Stomach (tissue), 9 donors: ENCODE data around the gene P2RX1. TPM values are rescaled to one million over a fixed set of nuclear protein-coding genes. Genes with fewer than 3 reads are reported as not detected.
A peak's percentile ranks its signal among the peaks of the same experiment; 100 is the strongest.

Experiments
- DNase-seq, 2 donors: peaks; one replicate each; pipeline versions ENCODE4 v3.0.0 to v3.0.0-alpha.2; 2013 to 2019
- H3K27ac ChIP-seq, 5 donors: fragments of 200-600 bp in 4 of 5; sonication (generic) in 4 of 5; one replicate each; pipeline ENCODE4 v1.5.1; 2013 to 2019; ENCODE audit warnings: mild to moderate bottlenecking in 1 of 5, moderate library complexity in 1 of 5
- H3K27me3 ChIP-seq, 3 donors: fragments of 200-600 bp; sonication (generic); one replicate each; pipeline ENCODE4 v1.5.1; 2017 to 2019; ENCODE audit warnings: mixed run types in 1 of 3
- H3K36me3 ChIP-seq, 4 donors: fragments of 200-600 bp; sonication (generic); 1 replicate in 3 of 4; 2 replicates in 1 of 4; pipeline ENCODE4 v1.5.1; 2016 to 2019
- H3K4me1 ChIP-seq, 4 donors: fragments of 200-600 bp; sonication (generic); one replicate each; pipeline ENCODE4 v1.5.1; 2016 to 2019
- H3K4me3 ChIP-seq, 4 donors: fragments of 200-600 bp; sonication (generic) in 3 of 4; one replicate each; pipeline ENCODE4 v1.5.1; 2016 to 2019; ENCODE audit warnings: mild to moderate bottlenecking in 1 of 4
- H3K9me3 ChIP-seq, 4 donors: fragments of 200-600 bp; sonication (generic); one replicate each; pipeline ENCODE4 v1.5.1; 2016 to 2019
- CTCF ChIP-seq, 7 experiments: fragments of 450-650 bp in 4 of 7; fragments of 200-600 bp in 3 of 7; sonication (generic) in 3 of 7; IDR thresholded peaks; one replicate each; pipeline ENCODE4 v1.5.1; 2016 to 2019; ENCODE audit warnings: antibody characterized with exemption in 7 of 7, control low read depth in 2 of 7, mild to moderate bottlenecking in 1 of 7
- EP300 ChIP-seq: sonication (generic); formaldehyde crosslinking; IDR thresholded peaks from one replicate; pipeline ENCODE4 v1.6.1; 2017; ENCODE audit warnings: antibody characterized with exemption
- POLR2A ChIP-seq, 4 donors: fragments of 450-650 bp; IDR thresholded peaks; one replicate each; pipeline ENCODE4 v1.6.1; 2016; ENCODE audit warnings: antibody characterized with exemption in 4 of 4, control low read depth in 2 of 4, mild to moderate bottlenecking in 1 of 4, moderate library complexity in 1 of 4
- POLR2AphosphoS5 ChIP-seq, 3 donors: sonication (generic); formaldehyde crosslinking; IDR thresholded peaks; one replicate each; pipeline ENCODE4 v1.6.1; 2016; ENCODE audit warnings: antibody characterized with exemption in 3 of 3
- WGBS, 5 donors: extraction: QIAGEN DNeasy Blood & Tissue Kit in 3 of 5; methylation state at CpG; one replicate each; pipeline versions ENCODE4 v1.1.5 to v1.1.7; 2013 to 2018; 5-methylcytosine and 5-hydroxymethylcytosine counted together
- intact Hi-C: fragments of 100-400 bp; cut with DNase I; formaldehyde crosslinking; loops from one replicate; pipeline ENCODE4 v1.15.1; 2023; ENCODE audit warnings: low total_unique reads
- polyA plus RNA-seq, 3 donors: library from polyadenylated mRNA; stranded (reverse); fragments of 200-250 nt; gene quantifications; one replicate each; pipeline ENCODE4 v1.2.3, GENCODE V29; 2013
- total RNA-seq, 5 donors: library from RNA; depleted of rRNA; stranded (reverse); fragments of >200 nt; gene quantifications; one replicate each; pipeline versions ENCODE4 v1.1.0 to v1.2.3, GENCODE V29; 2014 to 2016
- donor health status: healthy with polysubstance abuse.
- donor health status: Bipolar disorder and iron deficiency.
- donor health status: healthy.

Gene P2RX1
- total and polyA plus RNA-seq, 8 donors: 0.75 to 13.4 (median 3.0) TPM

- Histone ChIP-seq H3K27me3 (no peaks in the 10 kb centered on the region), H3K36me3 (peaks cover 0 to 20% (median 17%) of the 10 kb centered on the region in 4 donors), H3K4me3 (peak overlapping the region in 1 of 4 donors; percentile 29), H3K4me1 (peaks cover 58 to 78% (median 63%) of the 10 kb centered on the region in 4 donors), H3K27ac (peak overlapping the region; percentile 73 to 93 (median 87)), H3K9me3 (no peaks in the 10 kb centered on the region)
- 13 to 34% (median 29%) methylated on average over 31 to 50 of the region's 50 CpGs for WGBS, 5 donors
- peak; percentile 81 to 95 for DNase-seq
- intact Hi-C loops: no loop called here
- no peak for TF ChIP-seq EP300
- peak; percentile 56 to 75 (median 58) for TF ChIP-seq POLR2AphosphoS5 (IDR thresholded peaks at IDR 0.05)
- TF ChIP-seq CTCF (IDR thresholded peaks at IDR 0.05): no peak
These were observed 27.7 kb downstream of the P2RX1 start for GRCh38 chr17:3888343-3889171.

- H3K4me3 ChIP-seq: peak overlapping the region in 1 of 4 donors; percentile 29
- 52 to 63% (median 58%) methylated on average over 9 of the region's 9 CpGs for WGBS, 5 donors
These were observed 28.5 kb downstream of the P2RX1 start for GRCh38 chr17:3887804-3888203.

GRCh38 chr17:3887394-3887793 lies 28.9 kb downstream of the P2RX1 start:
- H3K27ac ChIP-seq: peak overlapping the region; percentile 53 to 93 (median 87)
- intact Hi-C loops: no loop called here
- DNase-seq: no peak
- no peak overlapping the region for H3K4me3 ChIP-seq
- H3K9me3 ChIP-seq: no peaks in the 10 kb centered on the region
- H3K36me3 ChIP-seq: peaks cover 0 to 32% (median 24%) of the 10 kb centered on the region in 4 donors
- no peaks in the 10 kb centered on the region for H3K27me3 ChIP-seq
- peaks cover 51 to 72% (median 55%) of the 10 kb centered on the region in 4 donors for H3K4me1 ChIP-seq
- WGBS, 5 donors: 70 to 85% (median 79%) methylated on average over 2 of the region's 2 CpGs
- no peak for TF ChIP-seq CTCF (IDR thresholded peaks at IDR 0.05)
- TF ChIP-seq POLR2A (IDR thresholded peaks at IDR 0.05): no peak
- TF ChIP-seq EP300: no peak
- no peak for TF ChIP-seq POLR2AphosphoS5 (IDR thresholded peaks at IDR 0.05)

More at GRCh38 chr17:3887804-3888203, 28.5 kb downstream of the P2RX1 start:
- peak overlapping the region; percentile 73 to 93 (median 87) for H3K27ac ChIP-seq
- no peaks in the 10 kb centered on the region for H3K9me3 ChIP-seq
- H3K4me1 ChIP-seq: peaks cover 54 to 75% (median 58%) of the 10 kb centered on the region in 4 donors
- no peak for DNase-seq
- no peak for TF ChIP-seq CTCF (IDR thresholded peaks at IDR 0.05)
- no peak for TF ChIP-seq EP300
- no peak for TF ChIP-seq POLR2AphosphoS5 (IDR thresholded peaks at IDR 0.05)
- no peak for TF ChIP-seq POLR2A (IDR thresholded peaks at IDR 0.05)
- H3K36me3 ChIP-seq: peaks cover 0 to 27% (median 20%) of the 10 kb centered on the region in 4 donors
- intact Hi-C loops: no loop called here
- H3K27me3 ChIP-seq: no peaks in the 10 kb centered on the region

- H3K9me3 ChIP-seq: no peaks in the 10 kb centered on the region
- DNase-seq: peak in 1 of 2 donors; percentile 63
- WGBS, 5 donors: 76 to 89% (median 80%) methylated on average over 10 of the region's 10 CpGs
- intact Hi-C loops: no loop called here
- no peak overlapping the region for H3K4me3 ChIP-seq
- H3K27ac ChIP-seq: peak overlapping the region; percentile 17 to 93 (median 87)
- peak in 2 of 3 donors; percentile 26 to 53 for TF ChIP-seq POLR2AphosphoS5 (IDR thresholded peaks at IDR 0.05)
- no peak for TF ChIP-seq CTCF (IDR thresholded peaks at IDR 0.05)
- no peaks in the 10 kb centered on the region for H3K27me3 ChIP-seq
- peaks cover 45 to 66% (median 49%) of the 10 kb centered on the region in 4 donors for H3K4me1 ChIP-seq
- peaks cover 0 to 38% (median 29%) of the 10 kb centered on the region in 4 donors for H3K36me3 ChIP-seq
These were observed 29.5 kb downstream of the P2RX1 start for GRCh38 chr17:3886776-3887175.
